HL-60 (cell line): ENCODE measurements around the gene TUBB2B.

Experiments
- DNase-seq, 2 experiments: peaks; one replicate each; pipeline ENCODE4 v3.0.0-alpha.2; 2010 to 2020; ENCODE audit warnings: low read depth in 1 of 2, low spot score in 1 of 2
- H3K27ac ChIP-seq: fragments of 250-450 bp; sonication (Bioruptor Pico); replicated peaks from 2 replicates; pipeline ENCODE4 v1.5.1; 2020; ENCODE audit warnings: mild to moderate bottlenecking, moderate library complexity
- H3K27me3 ChIP-seq: fragments of 250-450 bp; sonication (Bioruptor Pico); 2 replicates; pipeline ENCODE4 v1.5.1; 2021; ENCODE audit warnings: mild to moderate bottlenecking, moderate library complexity; ENCODE audit not compliant: insufficient read depth, poor library complexity, severe bottlenecking
- H3K4me3 ChIP-seq: replicated peaks from 2 replicates; pipeline ENCODE4 v1.5.1; 2011; ENCODE audit warnings: mild to moderate bottlenecking, control low read depth, low read length; ENCODE audit not compliant: insufficient read depth
- GABPA ChIP-seq: IDR thresholded peaks from 2 replicates; pipeline ENCODE4 v1.6.1; 2012; ENCODE audit warnings: low read depth
- POLR2AphosphoS5 ChIP-seq: IDR thresholded peaks from 2 replicates; pipeline ENCODE4 v1.6.1; 2012; ENCODE audit warnings: low read depth
- SPI1 ChIP-seq: IDR thresholded peaks from 2 replicates; pipeline ENCODE4 v1.6.1; 2012; ENCODE audit warnings: low read depth, mild to moderate bottlenecking, borderline replicate concordance
- TF ChIP-seq, protein P1 (sequence below): IDR thresholded peaks from one replicate; pipeline ENCODE4 v1.5.1; 2011; ENCODE audit warnings: low read length, control low read depth, inconsistent platforms; ENCODE audit not compliant: insufficient read depth
- TF ChIP-seq, protein P2 (sequence below): IDR thresholded peaks from 2 replicates; pipeline ENCODE4 v1.6.1; 2012; ENCODE audit warnings: low read depth; ENCODE audit not compliant: insufficient replicate concordance

TUBB2B gene

DNA sequence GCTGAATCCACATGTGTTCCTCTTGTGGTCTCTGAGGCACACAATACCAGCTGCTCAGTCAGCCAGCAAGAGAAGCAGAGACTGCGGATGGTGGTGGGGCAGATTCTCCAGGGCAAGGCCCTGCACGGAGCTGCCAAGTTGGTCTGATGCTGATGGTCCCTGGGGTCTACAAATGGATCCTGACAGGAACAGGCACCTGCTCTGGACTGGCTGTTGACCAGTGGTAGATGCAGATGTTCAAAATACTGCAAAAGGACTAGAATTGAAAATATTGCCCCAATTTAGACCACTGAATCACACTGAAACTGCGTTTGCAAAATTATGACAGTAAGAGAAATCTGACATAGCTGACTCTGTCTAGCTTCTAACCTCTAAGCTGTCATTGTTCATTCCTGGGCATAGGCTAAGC lies 40.5 kb downstream of the TUBB2B start:
- TF ChIP-seq POLR2AphosphoS5 (no peak), GABPA (no peak), SPI1 (no peak)
- TF ChIP-seq, protein P1, sequence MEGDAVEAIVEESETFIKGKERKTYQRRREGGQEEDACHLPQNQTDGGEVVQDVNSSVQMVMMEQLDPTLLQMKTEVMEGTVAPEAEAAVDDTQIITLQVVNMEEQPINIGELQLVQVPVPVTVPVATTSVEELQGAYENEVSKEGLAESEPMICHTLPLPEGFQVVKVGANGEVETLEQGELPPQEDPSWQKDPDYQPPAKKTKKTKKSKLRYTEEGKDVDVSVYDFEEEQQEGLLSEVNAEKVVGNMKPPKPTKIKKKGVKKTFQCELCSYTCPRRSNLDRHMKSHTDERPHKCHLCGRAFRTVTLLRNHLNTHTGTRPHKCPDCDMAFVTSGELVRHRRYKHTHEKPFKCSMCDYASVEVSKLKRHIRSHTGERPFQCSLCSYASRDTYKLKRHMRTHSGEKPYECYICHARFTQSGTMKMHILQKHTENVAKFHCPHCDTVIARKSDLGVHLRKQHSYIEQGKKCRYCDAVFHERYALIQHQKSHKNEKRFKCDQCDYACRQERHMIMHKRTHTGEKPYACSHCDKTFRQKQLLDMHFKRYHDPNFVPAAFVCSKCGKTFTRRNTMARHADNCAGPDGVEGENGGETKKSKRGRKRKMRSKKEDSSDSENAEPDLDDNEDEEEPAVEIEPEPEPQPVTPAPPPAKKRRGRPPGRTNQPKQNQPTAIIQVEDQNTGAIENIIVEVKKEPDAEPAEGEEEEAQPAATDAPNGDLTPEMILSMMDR = no peak
- TF ChIP-seq, protein P2, sequence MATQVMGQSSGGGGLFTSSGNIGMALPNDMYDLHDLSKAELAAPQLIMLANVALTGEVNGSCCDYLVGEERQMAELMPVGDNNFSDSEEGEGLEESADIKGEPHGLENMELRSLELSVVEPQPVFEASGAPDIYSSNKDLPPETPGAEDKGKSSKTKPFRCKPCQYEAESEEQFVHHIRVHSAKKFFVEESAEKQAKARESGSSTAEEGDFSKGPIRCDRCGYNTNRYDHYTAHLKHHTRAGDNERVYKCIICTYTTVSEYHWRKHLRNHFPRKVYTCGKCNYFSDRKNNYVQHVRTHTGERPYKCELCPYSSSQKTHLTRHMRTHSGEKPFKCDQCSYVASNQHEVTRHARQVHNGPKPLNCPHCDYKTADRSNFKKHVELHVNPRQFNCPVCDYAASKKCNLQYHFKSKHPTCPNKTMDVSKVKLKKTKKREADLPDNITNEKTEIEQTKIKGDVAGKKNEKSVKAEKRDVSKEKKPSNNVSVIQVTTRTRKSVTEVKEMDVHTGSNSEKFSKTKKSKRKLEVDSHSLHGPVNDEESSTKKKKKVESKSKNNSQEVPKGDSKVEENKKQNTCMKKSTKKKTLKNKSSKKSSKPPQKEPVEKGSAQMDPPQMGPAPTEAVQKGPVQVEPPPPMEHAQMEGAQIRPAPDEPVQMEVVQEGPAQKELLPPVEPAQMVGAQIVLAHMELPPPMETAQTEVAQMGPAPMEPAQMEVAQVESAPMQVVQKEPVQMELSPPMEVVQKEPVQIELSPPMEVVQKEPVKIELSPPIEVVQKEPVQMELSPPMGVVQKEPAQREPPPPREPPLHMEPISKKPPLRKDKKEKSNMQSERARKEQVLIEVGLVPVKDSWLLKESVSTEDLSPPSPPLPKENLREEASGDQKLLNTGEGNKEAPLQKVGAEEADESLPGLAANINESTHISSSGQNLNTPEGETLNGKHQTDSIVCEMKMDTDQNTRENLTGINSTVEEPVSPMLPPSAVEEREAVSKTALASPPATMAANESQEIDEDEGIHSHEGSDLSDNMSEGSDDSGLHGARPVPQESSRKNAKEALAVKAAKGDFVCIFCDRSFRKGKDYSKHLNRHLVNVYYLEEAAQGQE = no peak
- no peak overlapping the region for H3K27ac ChIP-seq
- H3K27me3 ChIP-seq = no peaks in the 10 kb centered on the region
- H3K4me3 ChIP-seq = no peak overlapping the region
- DNase-seq = no peak

DNA sequence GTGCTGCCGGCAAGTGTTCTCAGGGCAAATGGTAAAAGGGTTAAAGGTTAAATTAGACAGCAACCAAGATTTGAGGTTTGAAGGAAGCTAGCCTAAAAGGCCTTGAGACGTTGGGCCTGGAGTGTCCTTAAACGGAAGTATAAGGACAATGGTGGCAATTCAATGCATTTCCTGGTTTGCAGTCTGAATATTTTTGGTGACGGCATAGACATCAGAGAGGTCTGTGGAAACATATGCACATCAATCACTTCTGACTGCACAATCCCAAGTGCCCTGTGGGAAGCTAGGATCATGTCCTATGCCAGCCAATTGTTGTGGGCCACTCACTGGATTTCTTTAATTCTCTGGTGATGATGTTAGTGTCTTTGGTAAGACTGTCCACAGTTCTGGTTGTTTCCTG lies 44.4 kb downstream of the TUBB2B start:
- no peak for DNase-seq
- no peaks in the 10 kb centered on the region for H3K27me3 ChIP-seq
- H3K27ac ChIP-seq = no peak overlapping the region
- no peak overlapping the region for H3K4me3 ChIP-seq
- no peak for TF ChIP-seq GABPA
- no peak for TF ChIP-seq SPI1
- TF ChIP-seq, protein P1 = no peak
- TF ChIP-seq, protein P2 = no peak
- TF ChIP-seq POLR2AphosphoS5 = no peak

DNA sequence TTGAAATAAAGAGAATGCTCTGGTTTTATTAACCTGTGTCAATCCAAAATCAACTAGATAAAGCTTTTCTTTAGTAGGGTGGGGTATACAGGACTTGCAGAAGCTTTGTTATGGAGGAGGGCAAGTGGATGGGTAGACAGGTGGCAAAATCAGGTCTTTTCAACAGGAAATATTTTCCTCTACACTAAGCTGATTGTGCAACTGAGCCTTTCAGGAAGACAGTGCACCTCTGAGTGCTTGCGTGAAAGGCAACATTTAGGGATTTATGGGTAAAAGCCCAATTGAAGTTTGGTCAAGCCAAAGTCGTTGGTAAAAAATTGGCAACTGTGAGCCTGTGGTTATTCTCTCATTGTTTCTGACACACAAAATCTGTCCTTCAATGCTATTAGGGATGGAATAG lies 46.3 kb downstream of the TUBB2B start:
- DNase-seq = no peak
- no peak overlapping the region for H3K4me3 ChIP-seq
- H3K27me3 ChIP-seq = no peaks in the 10 kb centered on the region
- H3K27ac ChIP-seq = no peak overlapping the region
- no peak for TF ChIP-seq SPI1
- TF ChIP-seq POLR2AphosphoS5 = no peak
- TF ChIP-seq, protein P2 = no peak
- TF ChIP-seq, protein P1 = no peak
- no peak for TF ChIP-seq GABPA
